Kidney epithelial cell (primary cell): ENCODE measurements around the gene NDUFA12. TPM values are rescaled to one million over a fixed set of nuclear protein-coding genes. Genes with fewer than 3 reads are reported as not detected.
A peak's percentile ranks its signal among the peaks of the same experiment; 100 is the strongest.

ENCODE experiments used
- DNase-seq: peaks from one replicate; pipeline ENCODE4 v3.0.0-alpha.2; 2010; ENCODE audit warnings: low read depth
- H3K27me3 ChIP-seq: 2 replicates; pipeline ENCODE4 v1.6.0; 2011; ENCODE audit warnings: low read length; ENCODE audit not compliant: control insufficient read depth, insufficient read depth
- H3K36me3 ChIP-seq: 2 replicates; pipeline ENCODE4 v1.5.1; 2011; ENCODE audit warnings: low read length; ENCODE audit not compliant: control insufficient read depth, insufficient read depth
- H3K4me3 ChIP-seq: 2 replicates; pipeline ENCODE4 v1.5.1; 2011; ENCODE audit warnings: low read depth, mild to moderate bottlenecking, control low read depth, low read length
- CTCF ChIP-seq: IDR thresholded peaks from 2 replicates; pipeline ENCODE4 v1.5.1; 2011; ENCODE audit warnings: mild to moderate bottlenecking, moderate library complexity, low read length, control low read depth, inconsistent platforms; ENCODE audit not compliant: insufficient read depth, poor library complexity, severe bottlenecking
- total RNA-seq: library from RNA; depleted of rRNA; stranded (reverse); fragments of >200 nt; gene quantifications from 2 replicates; pipeline ENCODE4 v1.2.3, GENCODE V29; 2015

The NDUFA12 gene
- total RNA-seq, result 83.2 and 123 TPM in 2 replicates

DNA sequence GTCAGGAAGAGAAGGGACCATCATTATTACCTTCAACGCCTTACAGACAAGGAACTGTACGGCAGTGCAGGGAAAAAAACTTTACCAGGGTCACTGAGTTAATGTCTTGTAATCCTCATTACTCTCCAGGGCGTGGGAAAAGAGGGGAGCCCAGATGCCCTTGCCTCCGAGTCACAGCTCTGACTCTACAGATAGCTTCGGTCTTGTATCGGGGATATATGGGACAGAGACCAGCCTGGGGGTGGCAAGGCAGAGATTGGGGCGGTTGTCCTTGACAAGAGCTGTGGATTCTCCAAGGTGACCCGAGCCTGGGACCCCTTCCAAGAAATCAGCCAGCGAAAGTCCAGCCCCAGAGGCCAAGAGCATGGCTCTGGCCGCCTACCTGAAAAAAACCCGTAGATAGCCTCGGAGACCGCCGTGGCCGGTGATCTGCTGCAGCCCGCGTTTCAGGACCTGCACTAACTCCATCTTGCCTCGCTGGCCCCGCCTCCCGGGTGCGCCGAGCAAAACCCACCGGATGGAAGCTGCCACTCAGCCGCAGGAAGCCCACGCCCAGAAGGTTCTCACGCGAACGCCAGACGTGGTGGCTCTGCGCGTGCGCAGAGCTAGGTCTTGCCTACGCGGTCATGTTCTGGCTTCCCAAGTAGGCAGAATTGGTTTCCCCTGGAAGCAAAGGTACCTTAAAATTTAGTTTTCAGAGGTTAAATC lies at the start of gene NDUFA12:
Gene NDUFA12, minus strand, starts transcription at position 485 of the 708 bp plus-strand sequence. Its CDS starts 17 bp downstream, at position 468.
- TF ChIP-seq CTCF, result no peak
- DNase-seq, result peak; percentile 92
- H3K27me3 ChIP-seq, result no peaks in the 10 kb centered on the region
- H3K4me3 ChIP-seq, result peak within 1 kb of the TSS; percentile 80
- no peaks in the 10 kb centered on the region for H3K36me3 ChIP-seq

GRCh38 chr12:95051241-95051640 lies 47.7 kb upstream of the NDUFA12 start:
- no peak overlapping the region for H3K4me3 ChIP-seq
- H3K27me3 ChIP-seq, result no peaks in the 10 kb centered on the region
- H3K36me3 ChIP-seq, result no peaks in the 10 kb centered on the region
- TF ChIP-seq CTCF, result no peak
- no peak for DNase-seq

DNA sequence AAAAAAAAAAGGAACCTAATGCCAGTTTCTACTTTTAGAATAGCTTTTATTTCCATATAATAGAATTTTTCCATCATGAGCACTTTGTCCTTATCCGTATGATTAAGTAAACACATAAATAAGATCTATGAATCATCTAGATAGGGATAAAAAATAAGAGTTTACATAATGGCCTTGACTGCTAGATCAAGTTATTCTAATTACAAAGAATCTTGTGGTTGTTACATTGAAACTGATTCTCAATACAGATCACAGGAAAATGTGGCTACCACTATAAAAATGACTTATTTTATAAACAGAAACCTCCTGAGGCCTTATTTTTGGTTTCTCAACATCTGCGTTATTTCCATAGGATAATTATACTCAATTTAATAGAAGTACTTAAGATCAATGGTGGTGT lies 34.4 kb upstream of the NDUFA12 start:
- no peak overlapping the region for H3K4me3 ChIP-seq
- no peaks in the 10 kb centered on the region for H3K27me3 ChIP-seq
- H3K36me3 ChIP-seq, result no peaks in the 10 kb centered on the region
- DNase-seq, result no peak
- TF ChIP-seq CTCF, result no peak

GRCh38 chr12:95034750-95035149 lies 31.3 kb upstream of the NDUFA12 start:
- no peak for TF ChIP-seq CTCF
- Histone ChIP-seq H3K27me3 (no peaks in the 10 kb centered on the region), H3K36me3 (no peaks in the 10 kb centered on the region), H3K4me3 (no peak overlapping the region)
- DNase-seq, result no peak

- Histone ChIP-seq H3K36me3 (no peaks in the 10 kb centered on the region), H3K4me3 (no peak overlapping the region), H3K27me3 (no peaks in the 10 kb centered on the region)
- DNase-seq, result no peak
- no peak for TF ChIP-seq CTCF
Measured at GRCh38 chr12:95022477-95022876, 19.0 kb upstream of the NDUFA12 start.

DNA sequence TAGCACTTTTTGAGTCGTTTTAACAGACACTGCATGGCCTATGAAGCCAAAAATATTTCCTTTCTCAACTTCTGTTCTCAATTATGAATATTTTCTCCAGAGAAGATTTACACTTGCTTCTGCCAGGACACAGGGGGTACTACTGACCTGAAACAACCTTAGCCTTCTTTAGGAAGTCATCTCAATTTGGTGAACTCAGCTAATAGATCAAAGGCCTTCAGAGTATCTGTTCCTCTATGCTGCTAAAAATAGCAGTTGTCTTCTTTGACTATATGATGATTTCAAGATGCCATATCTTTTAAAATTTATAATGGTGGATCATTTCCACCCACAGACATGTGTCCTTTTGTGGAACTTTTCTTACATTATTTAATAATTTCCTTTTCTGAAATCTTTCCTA lies 14.0 kb upstream of the NDUFA12 start:
- H3K27me3 ChIP-seq, result no peaks in the 10 kb centered on the region
- TF ChIP-seq CTCF, result no peak

More for the DNA sequence above, 14.0 kb upstream of the NDUFA12 start:
- no peak overlapping the region for H3K4me3 ChIP-seq
- no peaks in the 10 kb centered on the region for H3K36me3 ChIP-seq
- no peak for DNase-seq
